Hematopoietic multipotent progenitor cell (in vitro differentiated cells): Measurements from ENCODE around the gene STAG3. TPM values are rescaled to one million over a fixed set of nuclear protein-coding genes. Genes with fewer than 3 reads are reported as not detected.
"Not testable (repeated sequence)": the region's sequence is repeated elsewhere in the genome, so short reads cannot be mapped to it uniquely, and the experiment has no call there.

Source experiments
- DNase-seq, 3 donors: peaks; one replicate each; pipeline ENCODE4 v3.0.0-alpha.2; 2011 to 2015; ENCODE audit warnings: low read depth in 2 of 3, low spot score in 2 of 3
- total RNA-seq: library from RNA; depleted of rRNA; stranded (reverse); fragments of >200 nt; gene quantifications from one replicate; pipeline ENCODE4 v1.2.3, GENCODE V29; 2012

The STAG3 gene
- total RNA-seq, 1 donor, result 0.81 TPM

- DNase-seq, result no peak
Observed at GRCh38 chr7:100200693-100201092, 23.0 kb downstream of the STAG3 start.

DNA sequence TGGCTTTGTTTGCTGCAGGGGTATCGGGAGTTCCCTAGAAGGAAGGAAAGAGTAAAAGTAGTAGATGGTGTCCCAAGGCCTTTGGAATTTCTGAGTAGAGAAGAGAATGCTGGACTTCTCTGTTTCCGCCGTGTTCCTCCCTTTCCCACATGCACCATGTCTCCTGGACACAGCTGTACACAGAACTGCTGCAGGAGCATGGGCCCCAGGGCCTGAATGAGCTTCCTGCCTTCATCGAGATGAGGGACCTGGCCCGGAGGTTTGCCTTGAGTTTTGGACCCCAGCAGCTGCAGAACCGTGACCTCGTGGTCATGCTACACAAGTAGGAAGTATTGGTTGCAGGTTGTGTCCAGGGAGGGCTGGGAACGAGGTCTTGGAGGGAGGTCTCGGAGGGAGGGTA is 26.7 kb downstream of the STAG3 start:
- DNase-seq, result no peak

GRCh38 chr7:100208911-100209408 is 31.2 kb downstream of the STAG3 start:
- DNase-seq, result no peak

- no peak for DNase-seq
Observed at GRCh38 chr7:100209493-100209892, 31.8 kb downstream of the STAG3 start.

DNA sequence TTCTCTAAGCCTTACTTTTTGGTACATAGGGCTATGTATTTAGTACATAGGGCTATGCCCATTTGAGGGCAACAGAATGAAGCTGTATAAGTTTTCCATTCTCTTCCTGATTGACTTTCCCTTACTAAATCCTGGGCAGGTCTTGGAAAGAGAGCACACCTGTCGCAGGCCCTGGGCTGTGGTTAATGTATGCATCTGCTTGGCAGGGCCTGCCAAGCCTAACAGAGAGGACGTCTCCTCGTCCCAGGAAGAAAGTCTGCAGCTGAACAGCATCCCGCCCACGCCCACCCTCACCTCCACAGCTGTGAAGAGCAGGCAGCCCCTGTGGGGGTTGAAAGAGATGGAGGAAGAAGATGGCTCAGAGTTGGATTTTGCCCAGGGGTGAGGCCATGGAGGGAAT is 33.1 kb downstream of the STAG3 start:
- no peak for DNase-seq

GRCh38 chr7:100211342-100211780 is 33.6 kb downstream of the STAG3 start:
- DNase-seq, result no peak

DNA sequence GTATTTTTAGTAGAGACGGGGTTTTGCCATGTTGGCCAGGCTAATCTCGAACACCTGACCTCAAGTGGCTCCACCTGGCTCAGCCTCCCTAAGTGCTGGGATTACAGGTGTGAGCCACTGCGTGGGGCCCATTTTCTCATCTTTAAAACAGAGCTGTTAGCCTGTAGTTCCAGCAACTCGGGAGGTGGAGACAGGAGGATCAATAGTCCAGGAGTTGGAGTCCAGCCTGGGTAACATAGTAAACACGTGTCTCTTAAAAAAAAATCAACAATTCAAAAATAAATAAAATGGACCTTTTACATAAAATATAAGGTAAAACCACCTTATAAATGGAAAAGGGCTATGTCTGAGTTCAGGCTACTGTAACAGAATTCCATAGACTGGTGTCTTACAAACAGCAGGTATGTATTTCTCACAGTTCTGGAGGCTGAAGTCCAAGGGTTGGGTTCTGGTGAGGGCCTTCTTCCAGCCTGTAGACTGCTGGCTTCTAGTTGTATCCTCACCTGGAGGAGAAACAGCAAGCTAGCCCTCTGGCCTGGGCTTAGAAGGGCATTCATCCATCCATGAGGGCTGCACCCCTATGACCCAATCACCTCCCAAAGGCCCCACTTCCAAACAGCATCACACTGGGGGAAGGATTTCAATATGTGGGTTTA is 35.0 kb downstream of the STAG3 start:
- no peak for DNase-seq

- no peak for DNase-seq
Observed at GRCh38 chr7:100213672-100214071, 36.0 kb downstream of the STAG3 start.

- DNase-seq, result not testable (repeated sequence)
Observed at GRCh38 chr7:100214356-100214755, 36.6 kb downstream of the STAG3 start.

DNA sequence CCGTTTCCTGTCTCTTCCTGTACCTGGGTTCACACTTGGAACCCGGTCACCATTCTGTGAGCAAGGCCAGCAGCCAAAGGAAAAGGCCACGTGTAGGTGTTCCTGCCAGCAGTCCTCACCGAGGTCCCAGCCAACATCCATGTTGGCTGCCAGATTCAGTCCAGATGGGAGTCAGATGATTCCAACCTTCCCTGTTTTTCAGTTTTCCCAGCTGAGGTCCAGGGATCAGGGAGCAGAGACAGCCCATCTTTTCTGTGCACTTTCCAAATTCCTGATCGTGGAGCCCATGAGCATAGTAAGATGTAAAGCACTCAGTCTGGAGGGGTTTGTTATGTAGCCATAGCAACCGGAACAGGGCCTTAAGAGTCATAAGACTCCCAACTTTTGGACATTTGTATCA is 38.2 kb downstream of the STAG3 start:
- DNase-seq, result no peak

DNA sequence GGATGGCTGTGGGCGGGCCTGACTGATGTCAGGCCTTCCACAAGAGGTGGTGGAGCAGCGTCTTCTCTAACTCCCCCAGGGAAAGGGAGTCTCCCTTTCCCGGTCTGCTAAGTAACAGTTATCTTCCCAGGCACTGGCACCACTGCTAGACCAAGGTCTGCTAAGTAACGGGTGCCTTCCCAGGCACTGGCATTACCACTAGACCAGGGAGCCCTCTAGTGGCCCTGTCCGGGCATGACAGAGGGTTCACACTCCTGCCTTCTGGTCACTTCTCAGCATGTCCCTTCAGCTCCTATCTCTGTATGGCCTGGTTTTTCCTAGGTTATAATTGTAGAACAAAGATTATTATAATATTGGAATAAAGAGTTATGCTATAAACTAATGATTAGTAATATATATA is 40.2 kb downstream of the STAG3 start:
- DNase-seq, result peak in 2 of 3 donors; percentile 17 to 53

DNA sequence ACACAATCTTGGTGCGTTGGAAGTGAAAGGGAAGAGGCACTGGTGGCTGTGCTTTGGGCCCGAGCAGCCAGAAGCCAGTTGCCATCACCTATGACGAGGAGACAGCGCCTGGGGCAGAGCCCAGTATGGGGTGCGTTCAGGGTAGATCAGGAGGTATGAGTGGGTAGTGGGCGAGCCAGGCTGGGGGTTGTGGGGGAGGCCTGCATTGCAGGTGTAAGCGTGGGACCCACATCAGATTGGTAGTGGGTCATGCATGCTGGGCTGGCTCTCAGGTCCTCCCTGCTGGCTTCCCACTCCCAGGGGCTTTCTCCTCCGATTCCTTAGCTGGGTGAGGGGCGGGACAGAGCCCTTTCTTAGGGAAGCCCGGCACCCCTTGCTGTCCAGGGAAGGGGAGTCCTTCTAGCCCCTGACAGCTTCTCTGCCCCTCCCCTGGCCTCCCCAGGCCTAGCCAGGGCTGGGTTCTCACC is 41.6 kb downstream of the STAG3 start:
- DNase-seq, result no peak

- not testable (repeated sequence) for DNase-seq
Observed at GRCh38 chr7:100219801-100220585, 42.3 kb downstream of the STAG3 start, which contains the start of gene PVRIG. Gene PVRIG (plus strand): TSS chr7:100219949. CDS start chr7:100219971, 22 bp downstream.

DNA sequence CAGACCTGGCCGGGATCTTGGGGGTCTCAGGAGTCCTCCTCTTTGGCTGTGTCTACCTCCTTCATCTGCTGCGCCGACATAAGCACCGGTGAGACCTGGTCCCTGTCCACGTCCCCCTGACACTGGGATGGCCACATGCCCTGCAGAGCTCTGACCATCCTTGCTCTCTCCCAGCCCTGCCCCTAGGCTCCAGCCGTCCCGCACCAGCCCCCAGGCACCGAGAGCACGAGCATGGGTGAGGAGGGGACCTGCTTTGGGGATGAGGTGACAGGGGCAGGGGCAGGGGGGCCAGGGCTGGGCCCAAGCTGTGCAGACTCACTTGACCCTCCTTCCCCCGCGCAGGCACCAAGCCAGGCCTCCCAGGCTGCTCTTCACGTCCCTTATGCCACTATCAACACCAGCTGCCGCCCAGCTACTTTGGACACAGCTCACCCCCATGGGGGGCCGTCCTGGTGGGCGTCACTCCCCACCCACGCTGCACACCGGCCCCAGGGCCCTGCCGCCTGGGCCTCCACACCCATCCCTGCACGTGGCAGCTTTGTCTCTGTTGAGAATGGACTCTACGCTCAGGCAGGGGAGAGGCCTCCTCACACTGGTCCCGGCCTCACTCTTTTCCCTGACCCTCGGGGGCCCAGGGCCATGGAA is 43.0 kb downstream of the STAG3 start:
- no peak for DNase-seq

DNA sequence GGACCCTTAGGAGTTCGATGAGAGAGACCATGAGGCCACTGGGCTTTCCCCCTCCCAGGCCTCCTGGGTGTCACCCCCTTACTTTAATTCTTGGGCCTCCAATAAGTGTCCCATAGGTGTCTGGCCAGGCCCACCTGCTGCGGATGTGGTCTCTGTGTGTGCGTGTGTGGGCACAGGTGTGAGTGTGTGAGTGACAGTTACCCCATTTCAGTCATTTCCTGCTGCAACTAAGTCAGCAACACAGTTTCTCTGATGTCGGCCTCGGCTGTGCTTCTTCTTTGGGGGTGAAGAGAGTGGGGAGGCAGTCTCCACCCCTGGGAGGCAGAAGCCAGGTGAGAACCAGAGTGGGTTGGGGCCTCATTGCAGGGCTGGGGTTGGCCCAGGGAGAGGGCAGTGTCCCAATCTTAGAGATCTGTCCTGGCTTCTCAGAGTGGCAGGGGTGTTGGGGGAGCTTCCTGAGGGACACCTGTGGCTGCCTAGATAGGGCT is 43.6 kb downstream of the STAG3 start:
- DNase-seq, result peak in 1 of 3 donors; percentile 57

DNA sequence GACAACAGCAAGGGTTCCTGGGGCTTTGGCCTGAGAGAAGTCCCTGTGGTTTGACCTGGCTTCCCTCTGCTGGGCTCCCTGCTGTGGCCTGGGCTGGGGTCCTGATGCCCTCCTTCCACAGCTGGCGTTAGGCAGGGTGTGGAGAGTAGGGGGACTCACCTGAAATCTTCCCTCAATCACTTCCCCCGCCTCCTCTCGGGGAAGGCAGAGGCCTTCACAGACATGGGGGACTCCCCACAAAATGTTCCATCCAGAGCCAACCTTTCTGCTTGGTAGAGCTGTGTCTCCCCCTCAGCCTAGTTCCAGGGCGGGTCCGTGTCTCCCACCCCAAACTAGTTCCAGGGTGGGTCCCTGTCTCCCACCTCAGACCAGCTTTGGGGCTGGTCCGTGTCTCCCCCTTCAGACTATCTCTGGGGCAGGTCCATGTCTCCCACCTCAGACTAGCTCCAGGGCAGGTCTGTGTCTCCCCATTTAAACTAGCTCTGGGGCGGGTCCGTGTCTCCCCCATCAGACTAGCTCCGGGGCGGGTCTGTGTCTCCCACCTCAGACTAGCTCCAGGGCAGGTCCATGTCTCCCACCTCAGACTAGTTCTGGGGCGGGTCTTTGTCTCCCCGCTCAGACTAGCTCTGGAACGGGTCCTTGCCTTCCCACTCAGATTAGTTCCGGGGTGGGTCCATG is 44.2 kb downstream of the STAG3 start:
- DNase-seq, result no peak

DNA sequence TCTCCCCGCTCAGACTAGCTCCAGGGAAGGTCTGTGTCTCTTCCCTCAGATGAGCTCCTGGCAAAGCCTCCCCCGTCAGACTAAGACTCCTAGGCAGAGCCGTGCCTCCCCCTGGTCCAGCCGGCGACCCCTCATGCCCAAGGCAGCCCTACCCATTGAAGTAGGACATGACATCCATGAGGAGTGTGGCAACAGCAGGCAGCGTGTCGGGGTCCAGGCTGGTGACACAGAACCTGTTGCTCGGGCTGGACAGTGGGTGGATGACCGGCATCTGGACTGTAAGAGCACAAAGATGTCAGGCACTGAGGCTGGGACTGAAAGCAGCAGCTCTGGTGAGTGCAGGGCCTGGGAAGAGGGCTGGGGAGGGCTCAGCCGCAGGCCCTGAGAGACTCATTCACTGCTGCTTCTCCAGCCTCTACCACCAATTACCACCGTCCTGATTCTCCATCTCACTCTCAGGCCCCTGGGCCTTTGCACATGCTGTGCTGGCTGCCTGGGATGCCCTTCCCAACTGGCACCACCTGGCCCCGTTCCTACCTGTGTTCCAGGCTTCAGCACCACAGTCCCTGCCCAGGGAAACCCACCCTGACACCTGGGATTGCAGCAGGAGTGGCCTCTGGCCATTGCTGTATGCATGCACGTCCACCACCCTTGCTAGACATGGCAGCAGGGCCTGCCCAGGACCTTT is 44.9 kb downstream of the STAG3 start:
- no peak for DNase-seq

DNA sequence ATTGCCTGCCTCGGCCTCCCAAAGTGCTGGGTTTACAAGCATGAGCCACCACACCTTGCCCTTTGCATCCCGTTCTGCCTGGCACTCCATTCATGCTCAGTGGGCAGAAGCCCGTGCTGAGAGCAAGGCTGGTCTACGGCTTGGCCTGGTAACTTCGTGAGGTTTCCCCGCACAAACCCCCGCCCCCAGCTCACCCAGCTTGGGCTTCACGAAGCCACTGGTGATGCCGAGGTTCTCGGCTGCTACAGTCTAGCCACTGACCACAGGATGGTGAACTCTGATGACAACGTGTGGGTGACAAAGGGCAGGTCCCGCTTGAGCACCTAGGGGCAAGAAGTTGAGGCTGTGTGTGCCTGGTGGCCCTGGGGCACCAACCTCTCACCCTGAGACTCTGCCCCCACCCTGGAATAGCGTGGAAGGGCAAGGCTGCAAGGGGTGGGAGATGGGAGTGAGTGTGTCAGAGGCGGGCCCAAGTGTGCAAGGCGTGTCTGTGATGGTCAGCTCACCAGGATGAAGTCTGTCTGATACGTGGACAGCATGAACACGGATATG is 45.7 kb downstream of the STAG3 start:
- not testable (repeated sequence) for DNase-seq

GRCh38 chr7:100224891-100225290 is 47.2 kb downstream of the STAG3 start:
- DNase-seq, result not testable (repeated sequence)
